Endodermal cell (in vitro differentiated cells): ENCODE data around the gene DDX39B. TPM values are rescaled to one million over a fixed set of nuclear protein-coding genes. Genes with fewer than 3 reads are reported as not detected.

Experiments
- DNase-seq: peaks from one replicate; pipeline ENCODE4 v3.0.0-alpha.2; 2017
- H3K27ac ChIP-seq: 2 replicates; pipeline ENCODE4 v1.5.1; 2013; ENCODE audit warnings: mild to moderate bottlenecking, low read depth, low read length, moderate library complexity
- H3K27me3 ChIP-seq: 2 replicates; pipeline ENCODE4 v1.6.1; 2013; ENCODE audit warnings: mild to moderate bottlenecking, low read length, moderate library complexity; ENCODE audit not compliant: insufficient read depth, control insufficient read depth, poor library complexity, severe bottlenecking
- H3K36me3 ChIP-seq: 2 replicates; pipeline ENCODE4 v1.7.0; 2013; ENCODE audit warnings: mild to moderate bottlenecking, low read length, moderate library complexity; ENCODE audit not compliant: control insufficient read depth, insufficient read depth
- H3K4me1 ChIP-seq: one replicate; pipeline ENCODE4 v1.7.0; 2013; ENCODE audit warnings: low read length; ENCODE audit not compliant: control insufficient read depth, insufficient read depth
- H3K4me3 ChIP-seq: 2 replicates; pipeline ENCODE4 v1.5.1; 2013; ENCODE audit warnings: mild to moderate bottlenecking, low read length, moderate library complexity
- H3K9ac ChIP-seq: 2 replicates; pipeline ENCODE4 v1.6.1; 2013; ENCODE audit warnings: mild to moderate bottlenecking, low read length, moderate library complexity; ENCODE audit not compliant: poor library complexity, severe bottlenecking; ENCODE audit errors: extremely low read depth
- H3K9me3 ChIP-seq: 2 replicates; pipeline ENCODE4 v1.6.1; 2013; ENCODE audit warnings: mild to moderate bottlenecking, low read length, moderate library complexity; ENCODE audit not compliant: control insufficient read depth
- H3K27ac Mint-ChIP-seq: 2 replicates; pipeline ENCODE4 v1.8.0; 2020; ENCODE audit warnings: mixed read lengths
- H3K27me3 Mint-ChIP-seq: 2 replicates; pipeline ENCODE4 v1.8.0; 2021; ENCODE audit warnings: mild to moderate bottlenecking, mixed read lengths; ENCODE audit not compliant: insufficient read depth
- H3K36me3 Mint-ChIP-seq: 2 replicates; pipeline ENCODE4 v1.8.0; 2020; ENCODE audit warnings: low read depth, mixed read lengths
- H3K4me1 Mint-ChIP-seq: 2 replicates; pipeline ENCODE4 v1.8.0; 2020; ENCODE audit warnings: mixed read lengths
- H3K4me3 Mint-ChIP-seq: 2 replicates; pipeline ENCODE4 v1.8.0; 2020; ENCODE audit warnings: mild to moderate bottlenecking, moderate library complexity, mixed read lengths
- H3K9me3 Mint-ChIP-seq: 2 replicates; pipeline ENCODE4 v1.8.0; 2020; ENCODE audit warnings: mild to moderate bottlenecking, mixed read lengths
- WGBS, 2 experiments: methylation state at CpG; one replicate each; pipeline versions ENCODE4 v1.1.5 to v1.1.7; 2013; ENCODE audit warnings: missing lambda C conversion rate in 2 of 2, mixed read lengths in 1 of 2; ENCODE audit not compliant: insufficient coverage in 1 of 2, insufficient read length in 1 of 2; 5-methylcytosine and 5-hydroxymethylcytosine counted together
- total RNA-seq, 2 donors: library from RNA; stranded (reverse); fragmentation: NEBNext Ultra II Directional in 1 of 2; extraction: Animal tissue kit (Norgen Biotek cat#: 25700) in 1 of 2; gene quantifications; 2 replicates in 1 of 2; 3 replicates in 1 of 2; pipeline ENCODE4 v1.2.1, GENCODE V29; 2021
- TF ChIP-seq, protein P1 (sequence below): fragments of 200-600 bp; sonication (generic); conservative IDR thresholded peaks from 2 replicates; pipeline ENCODE4 v1.5.0; 2021; ENCODE audit warnings: antibody characterized with exemption, mild to moderate bottlenecking

The DDX39B gene
- total RNA-seq, 2 donors from 2014 or later = 572 to 654 TPM

DNA sequence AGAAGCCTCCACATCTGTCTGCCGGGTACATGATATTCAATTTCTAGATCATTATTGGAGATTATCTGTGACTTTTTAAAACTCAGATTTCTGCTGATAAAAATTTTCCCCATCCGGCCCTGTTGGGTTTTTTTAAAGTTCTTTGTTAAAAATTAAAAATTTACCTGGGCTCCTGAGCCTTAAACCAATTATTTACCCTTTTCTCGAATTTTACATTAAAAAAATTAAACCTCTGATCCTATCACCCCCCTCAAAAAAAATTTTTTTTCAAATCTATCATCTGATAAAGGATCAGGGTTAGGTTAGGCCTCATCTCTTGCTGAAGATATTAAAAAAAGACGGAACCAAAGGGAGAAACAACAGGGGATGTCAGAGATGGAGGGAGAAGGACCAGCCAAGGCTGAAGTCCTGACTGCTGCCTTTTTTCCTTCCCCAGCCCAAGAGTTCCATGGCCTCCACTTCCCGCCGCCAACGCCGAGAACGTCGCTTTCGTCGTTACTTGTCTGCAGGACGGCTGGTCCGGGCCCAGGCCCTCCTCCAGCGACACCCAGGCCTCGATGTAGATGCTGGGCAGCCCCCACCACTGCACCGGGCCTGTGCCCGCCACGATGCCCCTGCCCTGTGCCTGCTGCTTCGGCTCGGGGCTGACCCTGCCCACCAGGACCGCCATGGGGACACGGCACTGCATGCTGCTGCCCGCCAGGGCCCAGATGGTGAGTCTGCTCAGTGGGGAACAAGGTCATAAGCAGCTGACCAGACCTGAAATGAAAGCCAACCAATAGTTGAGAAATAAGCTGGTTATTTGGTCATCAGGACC lies 6.1 kb upstream of the DDX39B start:
- no peaks in the 10 kb centered on the region for H3K9me3 ChIP-seq
- peaks cover 24% of the 10 kb centered on the region for H3K36me3 Mint-ChIP-seq
- peak; percentile 41 for DNase-seq
- peak overlapping the region; percentile 82 for H3K27ac Mint-ChIP-seq
- peaks cover 23% of the 10 kb centered on the region for H3K36me3 ChIP-seq
- TF ChIP-seq, protein P1, sequence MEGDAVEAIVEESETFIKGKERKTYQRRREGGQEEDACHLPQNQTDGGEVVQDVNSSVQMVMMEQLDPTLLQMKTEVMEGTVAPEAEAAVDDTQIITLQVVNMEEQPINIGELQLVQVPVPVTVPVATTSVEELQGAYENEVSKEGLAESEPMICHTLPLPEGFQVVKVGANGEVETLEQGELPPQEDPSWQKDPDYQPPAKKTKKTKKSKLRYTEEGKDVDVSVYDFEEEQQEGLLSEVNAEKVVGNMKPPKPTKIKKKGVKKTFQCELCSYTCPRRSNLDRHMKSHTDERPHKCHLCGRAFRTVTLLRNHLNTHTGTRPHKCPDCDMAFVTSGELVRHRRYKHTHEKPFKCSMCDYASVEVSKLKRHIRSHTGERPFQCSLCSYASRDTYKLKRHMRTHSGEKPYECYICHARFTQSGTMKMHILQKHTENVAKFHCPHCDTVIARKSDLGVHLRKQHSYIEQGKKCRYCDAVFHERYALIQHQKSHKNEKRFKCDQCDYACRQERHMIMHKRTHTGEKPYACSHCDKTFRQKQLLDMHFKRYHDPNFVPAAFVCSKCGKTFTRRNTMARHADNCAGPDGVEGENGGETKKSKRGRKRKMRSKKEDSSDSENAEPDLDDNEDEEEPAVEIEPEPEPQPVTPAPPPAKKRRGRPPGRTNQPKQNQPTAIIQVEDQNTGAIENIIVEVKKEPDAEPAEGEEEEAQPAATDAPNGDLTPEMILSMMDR = no peak
- H3K9me3 Mint-ChIP-seq = no peaks in the 10 kb centered on the region
- no peak overlapping the region for H3K27ac ChIP-seq
- peaks cover 5% of the 10 kb centered on the region for H3K4me1 ChIP-seq
- H3K4me3 ChIP-seq = peak overlapping the region; percentile 77
- peak overlapping the region; percentile 69 for H3K9ac ChIP-seq
- no peaks in the 10 kb centered on the region for H3K27me3 ChIP-seq
- peaks cover 12% of the 10 kb centered on the region for H3K4me1 Mint-ChIP-seq
- peak overlapping the region; percentile 54 for H3K4me3 Mint-ChIP-seq
- no peaks in the 10 kb centered on the region for H3K27me3 Mint-ChIP-seq
- WGBS, 2 experiments = 55 to 85% methylated on average over 6 to 24 of the region's 24 CpGs

GRCh38 chr6:31546958-31547726 lies 5.3 kb upstream of the DDX39B start, which contains the start of gene NFKBIL1:
NFKBIL1 (plus strand) TSS chr6:31547608; CDS start chr6:31547695, 87 bp downstream.
- peak within 1 kb of the TSS; percentile 54 for H3K4me3 Mint-ChIP-seq
- Histone ChIP-seq H3K9me3 (no peaks in the 10 kb centered on the region), H3K36me3 (peaks cover 23% of the 10 kb centered on the region), H3K27me3 (no peaks in the 10 kb centered on the region), H3K9ac (peak within 1 kb of the TSS; percentile 69), H3K4me3 (peak within 1 kb of the TSS; percentile 77), H3K4me1 (peaks cover 5% of the 10 kb centered on the region), H3K27ac (peak within 1 kb of the TSS; percentile 38)
- TF ChIP-seq, protein P1 = no peak
- peaks cover 22% of the 10 kb centered on the region for H3K36me3 Mint-ChIP-seq
- peaks cover 12% of the 10 kb centered on the region for H3K4me1 Mint-ChIP-seq
- DNase-seq = peak; percentile 97
- H3K27ac Mint-ChIP-seq = peak within 1 kb of the TSS; percentile 82
- H3K27me3 Mint-ChIP-seq = no peaks in the 10 kb centered on the region
- no peaks in the 10 kb centered on the region for H3K9me3 Mint-ChIP-seq
- WGBS, 2 experiments = 0 to 1% methylated on average over 15 to 25 of the region's 25 CpGs

DNA sequence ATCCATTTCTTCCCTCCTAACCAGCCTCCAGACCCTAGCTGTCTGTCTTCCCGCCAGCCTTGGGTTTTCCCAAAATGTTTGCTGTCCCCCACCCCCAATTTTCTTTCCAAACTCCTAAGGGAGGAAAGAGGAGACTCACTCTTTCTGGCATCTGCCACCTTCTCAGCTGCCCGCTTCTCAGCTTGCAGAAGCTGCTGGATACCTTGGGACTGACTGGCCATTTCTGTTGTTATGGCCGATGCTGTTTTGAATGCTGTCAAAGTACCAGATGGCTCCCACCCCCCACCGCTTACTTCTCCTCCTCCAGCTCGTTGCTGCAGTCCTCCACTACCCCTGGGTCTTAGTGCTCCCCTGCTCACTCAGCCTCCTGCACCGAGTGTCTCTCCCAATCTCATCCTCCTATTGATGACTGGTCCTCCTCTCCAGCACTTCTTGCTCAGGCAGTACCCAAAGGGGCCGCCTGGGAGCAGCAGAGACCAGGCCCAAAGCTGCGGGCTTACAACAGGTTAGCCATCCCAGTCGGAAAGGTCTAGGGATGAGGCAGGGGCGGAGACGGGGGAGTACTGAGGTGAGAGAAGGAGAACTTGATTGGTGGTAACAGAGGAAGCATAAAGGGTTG lies 4.6 kb upstream of the DDX39B start, which contains the start of gene ATP6V1G2:
TSS of gene ATP6V1G2 (minus strand) at position 270 of the 619 bp plus-strand sequence. CDS start at position 221, 49 bp downstream.
- H3K4me1 Mint-ChIP-seq = peaks cover 12% of the 10 kb centered on the region
- no peaks in the 10 kb centered on the region for H3K27me3 ChIP-seq
- WGBS, 2 experiments = 6 to 10% methylated on average over 3 to 11 of the region's 11 CpGs
- H3K4me1 ChIP-seq = peaks cover 5% of the 10 kb centered on the region
- peak within 1 kb of the TSS; percentile 69 for H3K9ac ChIP-seq
- H3K27ac ChIP-seq = peak within 1 kb of the TSS; percentile 65
- H3K36me3 Mint-ChIP-seq = peaks cover 21% of the 10 kb centered on the region
- H3K4me3 ChIP-seq = peak within 1 kb of the TSS; percentile 77
- peak within 1 kb of the TSS; percentile 54 for H3K4me3 Mint-ChIP-seq
- H3K9me3 Mint-ChIP-seq = no peaks in the 10 kb centered on the region
- TF ChIP-seq, protein P1 = peak; percentile 97
- H3K9me3 ChIP-seq = no peaks in the 10 kb centered on the region
- peak; percentile 100 for DNase-seq
- H3K27ac Mint-ChIP-seq = peak within 1 kb of the TSS; percentile 78
- peaks cover 23% of the 10 kb centered on the region for H3K36me3 ChIP-seq
- H3K27me3 Mint-ChIP-seq = no peaks in the 10 kb centered on the region
